Right renal pelvis (tissue), 4 donors: Measurements from ENCODE around the gene MFSD2B. TPM values are rescaled to one million over a fixed set of nuclear protein-coding genes. Genes with fewer than 3 reads are reported as not detected.
A peak's percentile ranks its signal among the peaks of the same experiment; 100 is the strongest.
"Not testable (repeated sequence)": the region's sequence is repeated elsewhere in the genome, so short reads cannot be mapped to it uniquely, and the experiment has no call there.

Experiments used
- DNase-seq, 4 donors: peaks; one replicate each; pipeline ENCODE4 v3.0.0-alpha.2; 2013; ENCODE audit warnings: low read depth in 4 of 4, low spot score in 3 of 4, missing footprints in 1 of 4
- polyA plus RNA-seq, 4 donors: library from polyadenylated mRNA; unstranded; fragments of 120-200 nt; gene quantifications; one replicate each; pipeline ENCODE4 v1.2.1, GENCODE V29; 2013; ENCODE audit not compliant: insufficient read length in 4 of 4

The MFSD2B gene
- polyA plus RNA-seq, 4 donors, result 3.3 to 4.1 (median 4.0) TPM

GRCh38 chr2:24018241-24018640 is 8.4 kb downstream of the MFSD2B start:
- no peak for DNase-seq

DNA sequence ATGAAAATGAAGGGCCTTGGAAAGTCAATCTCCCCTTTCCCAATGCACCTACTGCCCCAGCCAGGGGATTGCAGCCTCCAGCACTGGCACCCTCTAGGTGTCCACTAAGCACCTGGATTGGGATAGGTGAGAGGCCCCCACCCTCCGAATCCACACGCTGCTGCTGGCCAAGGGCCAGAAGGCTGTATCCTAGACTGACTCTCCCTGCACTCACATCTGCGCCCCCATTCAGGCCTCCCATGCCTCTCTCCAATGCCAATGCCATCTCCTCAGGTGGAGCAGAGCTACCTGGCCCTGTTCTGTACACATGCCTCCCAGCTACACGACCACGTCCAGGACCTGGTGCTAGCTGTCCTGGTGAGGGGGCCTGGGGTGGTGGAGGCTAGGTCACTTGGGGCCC is 9.8 kb downstream of the MFSD2B start:
- no peak for DNase-seq

- DNase-seq, result no peak
Measured at GRCh38 chr2:24020244-24020643, 10.4 kb downstream of the MFSD2B start.

- DNase-seq, result no peak
Measured at GRCh38 chr2:24021122-24021998, 11.5 kb downstream of the MFSD2B start.

DNA sequence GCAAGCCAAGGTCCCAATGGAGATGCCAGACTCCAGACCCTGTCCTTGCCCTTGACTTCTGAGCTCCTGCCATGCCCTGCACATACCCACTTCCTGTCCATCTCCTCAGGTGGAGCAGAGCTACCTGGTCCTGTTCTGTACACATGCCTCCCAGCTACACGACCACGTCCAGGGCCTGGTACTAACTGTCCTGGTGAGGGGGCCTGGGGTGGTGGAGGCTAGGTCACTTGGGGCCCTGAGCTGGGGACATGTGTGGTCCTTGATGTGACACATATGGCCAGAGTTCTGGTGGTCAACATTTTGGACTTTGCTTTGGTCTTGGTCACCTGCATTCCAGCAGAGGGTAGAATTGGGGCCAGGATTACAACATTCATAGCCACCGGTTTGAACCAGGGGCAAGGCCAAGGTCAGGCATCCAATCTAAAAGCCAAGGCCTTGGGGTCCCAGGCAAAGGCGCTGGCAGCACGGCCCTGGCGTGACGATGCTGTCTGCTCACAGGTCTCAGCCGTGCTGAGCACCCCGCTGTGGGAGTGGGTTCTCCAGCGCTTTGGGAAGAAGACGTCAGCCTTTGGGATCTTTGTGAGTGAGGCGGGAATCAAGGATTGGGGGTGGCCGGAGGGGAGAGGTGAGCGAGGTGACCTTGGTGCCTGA is 12.6 kb downstream of the MFSD2B start:
- DNase-seq, result no peak

DNA sequence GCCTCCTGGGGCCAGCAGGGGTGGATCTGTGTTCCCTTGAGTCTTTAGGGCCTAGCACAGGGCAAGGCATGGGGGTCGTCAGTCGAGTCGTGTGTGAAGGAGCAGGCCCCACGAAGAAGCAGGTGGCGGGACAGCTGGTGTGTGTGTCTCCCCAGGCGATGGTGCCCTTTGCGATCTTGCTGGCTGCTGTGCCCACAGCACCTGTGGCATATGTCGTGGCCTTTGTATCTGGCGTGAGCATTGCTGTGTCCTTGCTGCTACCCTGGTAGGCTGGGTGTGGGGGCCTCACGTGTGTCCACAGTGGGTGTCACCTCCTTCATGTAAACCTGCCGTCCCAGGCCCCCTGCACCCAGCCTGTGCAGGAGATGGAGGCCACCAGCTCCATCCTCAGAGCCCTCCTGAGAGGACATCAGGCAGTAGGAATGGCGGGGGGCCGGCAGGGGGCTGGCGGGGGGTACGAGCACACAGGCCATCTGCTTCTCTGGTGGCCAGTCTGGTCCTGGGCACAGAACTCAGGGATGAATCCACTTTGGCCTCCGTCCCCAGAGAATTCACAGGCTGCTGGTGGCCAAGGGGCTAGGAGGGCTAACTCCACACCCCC is 13.2 kb downstream of the MFSD2B start:
- DNase-seq, result no peak

DNA sequence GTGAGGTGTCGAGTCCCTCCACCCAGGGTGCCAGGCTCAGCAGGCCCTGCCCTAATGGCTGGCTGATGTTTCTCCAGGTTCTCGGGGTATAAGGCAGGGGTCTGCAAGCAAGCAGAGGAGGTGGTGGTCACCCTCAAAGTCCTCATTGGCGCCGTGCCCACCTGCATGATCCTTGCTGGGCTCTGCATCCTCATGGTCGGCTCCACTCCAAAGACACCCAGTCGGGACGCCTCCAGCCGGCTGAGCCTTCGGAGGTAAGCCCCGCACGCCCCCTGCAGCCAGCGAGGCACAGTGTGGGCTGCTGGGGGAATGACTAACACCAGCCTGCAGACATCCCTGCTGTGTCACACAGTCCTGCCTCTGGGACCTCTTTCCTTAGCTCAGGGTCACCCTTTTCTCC is 14.1 kb downstream of the MFSD2B start:
- no peak for DNase-seq

DNA sequence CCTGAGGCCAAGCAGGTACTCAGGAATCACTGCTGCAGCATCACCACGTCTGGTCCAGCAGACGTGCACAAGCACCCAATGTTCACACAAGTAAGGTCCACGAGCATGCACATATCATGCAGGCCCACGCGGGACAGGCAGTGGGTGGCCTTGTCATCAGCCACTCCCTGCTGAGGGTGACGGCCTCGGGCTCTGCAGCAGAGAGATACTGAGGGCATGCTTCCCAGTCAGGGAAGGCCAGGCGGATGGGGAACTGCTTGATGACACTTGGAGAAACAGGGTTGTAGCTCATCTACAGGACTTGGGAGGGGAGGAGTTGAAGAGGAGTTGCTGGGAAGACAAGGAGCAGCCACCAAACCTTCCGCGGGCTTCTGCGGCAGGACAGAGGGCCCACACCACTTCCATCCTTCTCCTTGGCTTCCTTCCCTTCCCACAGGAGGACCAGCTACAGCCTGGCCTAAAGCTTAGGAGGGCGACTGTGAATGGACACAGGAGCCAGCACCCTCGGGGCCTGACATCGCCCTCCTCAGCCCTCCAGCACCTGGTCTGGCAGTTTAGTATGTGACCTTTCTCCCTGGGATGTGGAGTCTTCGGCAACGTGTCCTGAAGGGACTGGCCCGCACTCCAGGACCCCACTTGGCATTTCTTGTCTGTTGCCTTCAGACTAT is 15.2 kb downstream of the MFSD2B start:
- DNase-seq, result no peak

DNA sequence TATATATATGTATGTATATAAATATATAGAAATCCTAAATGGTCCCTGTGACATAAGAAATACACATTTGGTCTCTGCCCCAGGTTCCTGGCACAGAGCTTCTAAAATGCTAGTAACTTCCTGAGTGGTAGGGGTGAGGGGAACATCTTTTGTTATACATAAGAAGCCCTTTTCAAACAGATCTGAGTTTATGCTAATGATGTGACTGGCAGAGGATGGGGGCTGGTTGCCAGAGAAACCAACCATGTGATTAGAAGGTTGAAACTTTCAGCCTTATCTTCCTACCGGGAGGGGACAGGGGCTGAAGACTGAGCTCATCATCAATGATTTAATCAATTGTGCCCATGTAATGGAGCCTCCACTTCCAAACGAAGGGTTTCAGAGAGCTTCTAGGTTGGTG is 16.3 kb downstream of the MFSD2B start:
- no peak for DNase-seq

DNA sequence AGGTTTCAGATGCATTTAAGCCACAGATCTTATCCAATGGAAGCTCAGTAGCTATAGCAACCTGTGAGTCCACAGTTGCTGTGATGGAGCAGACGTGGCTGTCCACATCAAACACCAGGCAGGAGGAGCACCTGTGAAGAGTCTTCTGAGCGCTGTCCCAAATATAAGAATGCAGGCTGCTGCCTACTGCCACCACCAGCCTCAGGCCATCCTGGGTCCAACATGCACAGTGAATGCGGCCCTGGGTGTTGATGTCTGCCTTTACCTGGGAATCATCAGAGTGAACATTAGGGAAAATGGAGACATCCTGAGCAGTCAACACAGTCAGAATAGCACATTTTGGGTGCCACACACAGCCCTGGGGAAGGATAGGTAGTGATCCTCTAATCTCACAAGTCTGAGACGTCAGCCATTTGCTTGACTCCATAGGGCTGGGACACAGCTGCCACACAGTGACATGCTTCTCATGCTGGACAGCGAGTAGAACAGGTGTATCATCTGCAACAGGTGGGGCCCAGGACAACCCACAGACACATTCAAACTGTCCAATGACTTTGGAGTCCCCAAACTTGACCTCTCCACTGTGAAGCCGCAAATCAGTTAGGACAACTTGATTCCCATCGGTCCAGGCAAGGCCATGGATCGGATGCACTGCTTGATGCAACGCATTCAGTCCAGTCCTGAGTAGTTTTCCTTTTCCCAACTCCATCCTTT is 29.1 kb downstream of the MFSD2B start:
- DNase-seq, result no peak

- no peak for DNase-seq
Measured at GRCh38 chr2:24040511-24040910, 30.6 kb downstream of the MFSD2B start.

- DNase-seq, result not testable (repeated sequence)
Measured at GRCh38 chr2:24043133-24043532, 33.2 kb downstream of the MFSD2B start.

- no peak for DNase-seq
Measured at GRCh38 chr2:24045511-24046508, 35.9 kb downstream of the MFSD2B start.

DNA sequence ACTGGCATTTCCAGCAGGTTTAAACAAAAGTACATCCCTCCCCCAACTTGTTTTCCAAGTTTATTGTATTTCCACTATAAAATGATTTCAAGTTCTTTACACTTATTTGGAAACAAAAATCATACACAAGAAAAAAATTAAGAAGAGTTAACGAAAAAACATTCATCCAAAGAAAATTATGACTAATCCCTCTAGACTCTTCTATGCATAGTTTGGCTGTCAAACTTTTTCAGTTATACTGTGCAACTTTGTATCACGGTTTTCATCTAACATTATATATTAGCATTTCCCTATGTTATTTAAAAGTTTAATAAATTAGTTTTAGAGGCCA is 36.7 kb downstream of the MFSD2B start:
- DNase-seq, result no peak

DNA sequence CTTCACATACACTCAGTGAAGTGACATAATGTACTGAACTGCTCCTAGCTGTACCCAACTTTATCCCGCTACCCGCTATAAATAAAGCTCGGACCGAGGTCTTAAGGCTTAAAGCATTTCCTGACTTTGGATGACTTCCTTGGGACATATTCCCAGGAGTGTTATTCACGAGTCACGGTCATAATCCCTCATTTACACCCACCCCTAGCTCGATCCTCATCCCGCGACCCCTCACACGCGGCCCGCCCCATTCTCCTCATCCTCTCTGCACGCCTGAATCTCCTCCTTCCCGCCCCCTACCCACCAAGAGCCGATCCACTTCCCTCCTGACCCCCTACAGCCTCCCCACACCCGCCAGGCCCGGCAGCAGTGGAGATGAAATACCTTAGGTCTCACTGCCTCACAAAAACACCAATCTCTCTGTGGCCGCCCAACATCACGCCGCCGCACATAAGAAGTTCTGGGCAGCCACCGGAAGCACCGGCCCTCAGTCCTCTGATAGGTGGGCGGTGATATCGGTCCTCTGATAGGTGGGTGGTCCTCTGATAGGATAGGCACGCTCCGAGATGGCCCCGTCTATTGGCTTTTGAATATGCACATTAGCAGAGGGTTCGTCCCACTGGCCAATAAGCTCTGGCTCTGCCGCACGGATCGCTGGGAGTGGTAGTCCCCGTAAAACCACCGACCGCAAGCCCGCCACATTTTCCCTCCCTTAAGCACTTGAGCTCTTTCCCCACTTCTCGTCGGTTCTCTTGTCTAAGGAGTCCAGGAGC is 37.2 kb downstream of the MFSD2B start, which contains the start of gene WDCP:
Gene WDCP, minus strand, starts transcription at position 462 of the 773 bp plus-strand sequence. CDS start 7,897 bp downstream, outside the sequence.
- peak; percentile 84 to 95 (median 91) for DNase-seq

GRCh38 chr2:24047703-24048033 is 37.8 kb downstream of the MFSD2B start:
- DNase-seq, result no peak

GRCh38 chr2:24048769-24049484 is 39.0 kb downstream of the MFSD2B start:
- no peak for DNase-seq

- DNase-seq, result no peak
Measured at GRCh38 chr2:24049485-24050021, 39.7 kb downstream of the MFSD2B start, which contains the start of gene FKBP1B. Gene FKBP1B (plus strand): TSS chr2:24049741. CDS start chr2:24049850, 109 bp downstream.
